Activated T-cell treated with anti-CD3 and anti-CD28 coated beads for 4 hours (primary cell): ENCODE measurements around the gene MAN1B1.
"Not testable (repeated sequence)": the region's sequence is repeated elsewhere in the genome, so short reads cannot be mapped to it uniquely, and the experiment has no call there.

Experiments
- DNase-seq: peaks from one replicate; pipeline ENCODE4 v3.0.0-alpha.2; 2020

The MAN1B1 gene

DNA sequence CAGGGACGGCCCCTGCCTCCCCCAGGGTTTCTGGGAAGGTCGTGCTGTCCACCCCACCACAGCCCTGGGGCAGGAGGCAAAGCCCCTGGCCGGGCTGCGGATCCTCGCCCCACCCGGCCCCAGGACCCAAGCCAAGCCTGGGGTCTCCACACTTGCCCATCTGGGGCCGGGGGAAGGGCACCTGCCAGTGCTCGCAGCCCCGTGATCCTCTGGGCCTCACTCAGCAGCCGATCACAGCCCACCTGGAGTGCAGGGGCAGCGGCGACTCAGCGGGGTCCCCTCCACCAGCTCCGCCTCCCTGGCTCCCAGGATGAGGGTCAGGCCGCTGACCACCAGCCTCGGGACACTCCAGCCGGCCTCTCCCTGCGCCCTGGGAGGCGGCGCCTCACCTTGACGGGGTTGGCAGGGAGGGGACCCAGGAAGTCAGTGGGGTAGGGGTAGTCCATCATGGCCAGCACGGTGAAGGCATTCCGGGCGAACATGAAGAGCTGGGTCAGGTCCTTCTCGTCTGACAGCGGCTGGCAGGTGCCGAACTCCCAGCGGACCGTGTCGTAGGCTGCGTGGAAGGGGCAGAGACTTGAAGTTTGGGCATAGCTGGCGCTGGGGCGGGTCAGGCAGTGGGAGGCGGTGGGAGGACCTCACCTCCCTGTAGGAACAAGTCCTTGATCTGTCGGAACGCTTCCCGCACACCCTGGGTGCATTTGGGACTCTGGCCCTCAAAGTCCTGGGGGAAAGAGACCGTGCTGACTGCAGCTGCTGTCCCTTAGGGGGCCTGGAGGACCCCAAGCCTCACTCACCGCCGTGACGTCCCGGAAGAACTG, 26.0 kb downstream of the MAN1B1 start:
- no peak for DNase-seq

- no peak for DNase-seq
Observed at GRCh38 chr9:137113385-137114159, 26.8 kb downstream of the MAN1B1 start.

DNA sequence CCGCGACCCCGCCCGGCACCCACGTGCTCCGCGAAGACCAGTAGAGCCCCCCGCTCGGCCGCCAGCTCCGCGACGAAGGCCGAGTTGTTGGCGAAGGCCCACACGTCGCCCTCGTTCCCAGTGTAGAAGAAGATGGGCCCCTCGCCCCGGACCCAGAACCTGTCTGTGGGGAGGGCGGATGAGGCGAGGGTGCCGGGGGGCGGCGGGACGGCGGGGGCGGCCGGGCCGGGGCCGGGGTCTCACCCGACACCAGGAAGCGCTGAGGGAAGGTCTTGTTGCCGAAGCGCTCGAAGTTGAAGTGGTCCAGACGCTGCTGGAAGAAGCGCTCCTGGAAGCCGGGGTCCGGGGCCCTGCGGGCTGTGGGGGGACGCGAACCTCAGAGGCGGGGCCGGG, 27.4 kb downstream of the MAN1B1 start:
- DNase-seq, result no peak

DNA sequence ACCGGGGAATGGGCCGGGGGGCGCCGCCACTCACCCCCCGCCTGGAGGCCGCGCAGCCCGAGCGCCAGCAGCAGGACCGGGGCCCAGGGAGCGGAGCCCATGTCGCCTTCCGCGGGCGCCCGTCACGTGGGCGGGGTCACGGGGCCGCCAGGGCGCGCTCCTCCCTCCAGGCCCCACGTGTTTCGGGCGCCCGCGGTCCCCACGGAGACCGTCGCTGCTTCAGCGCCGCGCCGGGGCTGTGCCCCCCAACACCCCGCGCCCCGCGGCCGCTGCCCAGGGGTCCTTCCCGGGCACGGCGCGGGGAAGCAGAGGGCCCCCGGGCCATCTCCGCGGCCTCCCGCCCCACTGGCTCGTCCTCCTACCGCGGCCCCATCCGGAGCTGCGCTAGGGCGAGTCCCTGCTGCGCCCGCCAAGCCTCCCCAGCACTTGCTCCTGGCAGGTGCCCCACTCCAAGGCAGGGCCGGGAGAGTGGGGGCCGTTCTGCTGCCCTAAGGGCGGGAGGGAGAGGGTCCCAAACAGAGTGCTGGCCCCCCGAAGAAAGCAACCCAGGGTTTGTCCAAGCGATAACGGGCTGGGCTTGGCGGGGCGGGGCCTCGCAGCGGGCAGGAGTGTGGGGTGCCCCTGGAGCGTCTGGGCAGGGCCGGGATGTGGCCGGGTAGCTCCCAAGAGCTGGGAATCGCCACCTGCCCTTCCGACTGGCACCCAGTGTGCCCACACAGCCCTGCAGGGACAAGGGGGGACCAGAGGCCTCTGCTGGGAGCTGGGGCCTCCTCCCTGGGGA, 28.0 kb downstream of the MAN1B1 start, which contains the start of gene DPP7:
Gene DPP7, minus strand, starts transcription at position 121 of the 781 bp plus-strand sequence. Its CDS starts 20 bp downstream, at position 101.
- peak; percentile 68 for DNase-seq

DNA sequence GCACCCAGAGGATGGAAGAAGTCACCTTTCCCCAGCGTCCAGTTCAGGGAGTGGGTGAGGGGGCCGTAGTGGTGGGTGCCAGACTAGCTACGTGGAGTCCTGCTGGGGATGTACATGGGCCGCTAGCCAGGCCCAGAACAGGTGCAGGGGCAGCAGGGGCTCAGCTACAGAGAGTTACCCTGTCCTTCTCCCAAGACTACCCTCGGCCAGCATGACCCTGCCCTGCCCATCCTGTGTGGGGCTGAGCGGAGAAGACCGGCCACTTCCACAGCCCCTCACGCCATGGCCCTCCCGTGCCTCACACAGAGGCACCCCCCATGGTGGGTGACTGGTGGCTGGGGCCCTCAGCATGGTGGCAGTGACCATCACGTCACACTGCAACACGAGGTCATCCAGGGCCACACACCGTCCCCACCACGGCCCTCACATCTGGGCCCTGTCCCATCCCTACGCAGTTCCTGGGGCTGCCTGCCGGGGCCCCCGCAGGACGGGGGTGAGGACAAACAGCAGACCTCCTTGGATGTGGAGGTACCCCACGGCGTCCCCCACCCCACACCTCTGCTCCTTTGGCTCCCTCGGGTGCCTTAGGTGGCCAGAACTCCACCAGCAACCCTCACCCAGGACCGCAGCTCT, 28.7 kb downstream of the MAN1B1 start:
- no peak for DNase-seq

DNA sequence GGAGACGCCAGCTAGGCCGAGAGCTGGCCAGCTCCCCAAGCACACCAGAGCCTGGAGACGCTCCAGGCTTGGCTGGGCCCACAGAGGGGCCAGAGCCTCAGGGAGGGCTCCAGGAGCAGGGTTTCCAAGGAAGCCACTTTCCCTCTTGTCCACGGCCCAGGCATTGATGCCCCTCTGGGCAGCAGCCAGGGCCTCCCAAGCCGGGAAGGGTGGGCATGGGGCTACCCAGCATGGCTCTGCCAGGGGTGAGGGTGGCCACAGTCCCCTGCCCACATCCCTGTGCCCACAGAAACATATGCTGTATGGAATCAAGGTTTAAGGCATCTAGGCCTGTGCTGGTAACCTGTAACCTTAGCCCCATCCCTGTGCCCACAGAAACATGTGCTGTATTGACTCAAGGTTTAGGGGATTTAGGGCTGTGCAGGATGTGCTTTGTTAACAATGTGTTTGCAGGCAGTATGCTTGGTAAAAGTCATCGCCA, 29.3 kb downstream of the MAN1B1 start:
- DNase-seq, result no peak

GRCh38 chr9:137116728-137117127, 29.9 kb downstream of the MAN1B1 start:
- DNase-seq, result no peak

- DNase-seq, result no peak
Observed at GRCh38 chr9:137117269-137117731, 30.5 kb downstream of the MAN1B1 start.

DNA sequence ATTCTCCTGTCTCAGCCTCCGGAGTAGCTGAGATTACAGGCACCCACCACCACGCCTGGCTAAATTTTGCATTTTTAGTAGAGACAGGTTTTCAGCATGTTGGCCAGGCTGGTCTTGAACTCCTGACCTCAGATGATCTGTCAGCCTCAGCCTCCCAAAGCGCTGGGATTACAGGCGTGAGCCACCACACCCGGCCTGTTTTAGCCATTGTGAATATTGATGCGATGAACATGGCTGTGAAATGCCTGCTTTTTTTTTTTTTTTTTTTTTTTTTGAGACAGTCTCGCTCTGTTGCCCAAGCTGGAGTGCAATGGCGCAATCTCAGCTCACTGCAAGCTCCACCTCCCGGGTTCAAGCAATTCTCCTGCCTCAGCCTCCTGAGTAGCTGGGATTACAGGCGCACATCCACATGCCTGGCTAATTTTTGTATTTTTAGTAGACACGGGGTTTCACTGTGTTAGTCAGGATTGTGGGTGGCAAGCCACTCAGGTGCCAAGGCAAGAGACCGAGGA, 31.4 kb downstream of the MAN1B1 start:
- DNase-seq, result not testable (repeated sequence)

DNA sequence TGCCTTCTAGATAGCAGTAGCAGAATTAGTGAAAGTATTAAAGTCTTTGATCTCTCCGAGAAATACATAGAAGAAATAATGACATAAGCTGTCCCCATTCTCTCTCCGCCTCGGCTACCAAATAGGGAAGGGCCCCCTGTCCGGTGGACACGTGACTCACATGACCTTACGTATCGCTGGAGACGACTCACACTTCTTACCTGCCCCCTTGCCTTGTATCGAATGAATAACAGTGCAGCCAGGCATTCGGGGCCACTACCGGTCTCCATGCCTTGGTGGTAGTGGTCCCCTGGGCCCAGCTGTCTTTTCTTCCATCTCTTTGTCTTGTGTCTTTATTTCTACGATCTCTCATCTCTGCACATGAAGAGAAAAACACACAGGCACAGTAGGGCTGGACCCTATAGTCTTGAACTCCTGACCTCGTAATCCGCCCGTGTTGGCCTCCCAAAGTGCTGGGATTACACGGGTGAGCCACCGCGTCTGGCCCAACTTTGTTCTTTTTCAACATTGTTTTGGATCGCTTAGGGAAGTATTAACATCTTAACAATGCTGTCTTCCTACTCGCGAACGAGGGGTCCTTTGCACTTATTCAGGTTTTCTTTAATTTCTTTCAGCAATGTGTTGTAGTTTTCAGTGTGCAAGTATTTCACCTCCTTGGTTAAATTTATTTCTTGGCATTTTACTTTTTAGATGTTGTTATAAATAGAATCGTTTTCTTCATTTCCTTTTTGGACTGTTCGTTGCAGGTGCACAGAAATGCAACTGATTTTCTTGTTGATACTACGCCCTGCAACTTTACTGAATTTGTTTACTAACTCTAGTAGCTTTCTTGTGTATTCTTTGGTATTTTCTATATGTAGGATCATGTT, 35.4 kb downstream of the MAN1B1 start:
- DNase-seq, result not testable (repeated sequence)

DNA sequence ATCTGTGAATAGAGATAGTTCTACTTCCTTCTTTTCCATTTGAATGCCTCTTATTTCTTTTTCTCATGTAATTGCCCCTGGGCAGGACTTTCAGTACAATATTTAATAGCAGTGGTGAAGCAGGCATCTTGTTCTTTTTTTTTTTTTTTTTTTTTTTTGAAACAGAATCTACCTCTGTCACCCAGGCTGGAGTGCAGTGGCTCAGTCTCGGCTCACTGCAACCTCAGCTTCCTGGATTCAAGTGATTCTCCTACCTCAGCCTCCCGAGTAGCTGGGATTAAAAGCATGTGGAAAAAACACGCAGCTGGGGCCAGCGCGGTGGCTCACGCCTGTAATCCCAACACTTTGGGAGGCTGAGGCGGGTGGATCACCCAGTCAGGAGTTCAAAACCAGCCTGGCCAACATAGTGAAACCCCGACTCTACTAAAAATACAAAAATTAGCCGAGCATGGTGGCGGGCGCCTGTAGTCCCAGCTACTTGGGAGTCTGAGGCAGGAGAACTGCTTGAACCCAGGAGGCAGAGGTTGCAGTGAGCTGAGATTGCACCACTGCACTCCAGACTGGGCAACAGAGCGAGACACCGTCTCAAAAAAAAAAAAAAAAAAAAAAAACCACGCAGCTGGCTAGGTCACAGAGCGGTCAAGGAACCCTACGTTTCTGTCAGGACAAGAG, 36.1 kb downstream of the MAN1B1 start:
- DNase-seq, result not testable (repeated sequence)

GRCh38 chr9:137123468-137123837, 36.7 kb downstream of the MAN1B1 start:
- no peak for DNase-seq

- not testable (repeated sequence) for DNase-seq
Observed at GRCh38 chr9:137123952-137124462, 37.2 kb downstream of the MAN1B1 start.

GRCh38 chr9:137126786-137127185, 40.0 kb downstream of the MAN1B1 start:
- DNase-seq, result no peak

GRCh38 chr9:137127301-137128157, 40.7 kb downstream of the MAN1B1 start:
- no peak for DNase-seq

DNA sequence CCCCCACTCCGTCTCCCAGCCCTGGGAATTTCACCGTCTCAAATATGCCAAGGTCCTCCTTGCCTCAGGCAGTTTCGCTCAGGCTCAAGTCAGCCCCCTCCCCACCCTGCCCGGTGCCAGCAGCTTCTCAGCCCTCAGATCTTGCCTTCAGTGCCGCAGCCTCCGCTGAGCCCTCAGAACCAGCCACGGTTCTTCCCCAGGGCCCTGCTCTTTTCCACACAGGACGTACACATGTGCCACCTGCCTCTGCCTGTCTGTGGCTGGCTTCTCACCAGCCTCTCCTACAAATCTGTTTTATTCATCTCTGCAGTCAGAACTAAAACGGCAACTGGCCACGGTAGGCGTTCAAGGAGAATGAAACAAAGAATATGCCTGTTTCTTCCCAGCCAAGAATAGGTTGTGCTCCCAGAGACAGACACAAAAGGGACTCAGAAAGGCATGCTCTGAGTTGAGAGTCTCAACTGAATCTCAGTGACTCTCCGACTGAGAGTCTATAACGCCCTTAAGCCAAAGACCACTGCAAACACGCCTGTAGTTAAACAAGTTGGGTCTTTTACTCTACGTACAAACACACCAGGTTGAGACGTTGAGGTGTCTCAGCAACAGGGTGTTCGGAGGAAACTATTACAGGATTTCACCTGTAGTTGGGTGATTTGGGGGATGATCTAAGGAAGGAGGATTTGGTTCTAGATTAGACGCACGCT, 41.5 kb downstream of the MAN1B1 start:
- DNase-seq, result no peak

DNA sequence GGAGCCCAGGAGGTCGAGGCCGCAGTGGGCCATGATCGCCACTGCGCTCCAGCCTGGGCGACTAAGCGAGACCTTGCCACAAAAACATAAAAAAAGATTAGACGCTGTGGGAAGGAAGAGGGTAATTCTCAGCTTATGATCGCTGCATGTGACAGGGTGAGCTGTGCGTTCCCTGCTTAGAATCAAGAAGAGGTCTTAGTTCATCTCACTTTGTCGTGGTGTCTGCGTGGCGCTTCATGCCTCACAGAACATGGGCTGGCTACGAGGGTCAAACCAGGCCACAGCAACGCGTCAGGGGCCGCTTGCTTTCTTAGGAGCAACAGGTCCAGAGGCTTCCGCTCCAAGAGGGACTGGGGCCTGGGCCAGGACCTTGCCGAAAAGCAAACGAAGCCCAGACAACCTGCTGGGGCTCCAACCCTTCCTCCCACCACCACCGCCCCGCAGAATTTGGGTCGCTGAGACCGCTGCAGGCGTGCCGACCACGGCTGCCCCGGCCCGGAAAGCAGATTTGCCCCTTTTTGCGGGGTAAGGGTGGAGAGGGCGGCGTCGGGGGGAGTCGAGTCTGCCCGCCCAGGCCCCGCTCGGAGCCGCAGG, 42.2 kb downstream of the MAN1B1 start:
- no peak for DNase-seq

DNA sequence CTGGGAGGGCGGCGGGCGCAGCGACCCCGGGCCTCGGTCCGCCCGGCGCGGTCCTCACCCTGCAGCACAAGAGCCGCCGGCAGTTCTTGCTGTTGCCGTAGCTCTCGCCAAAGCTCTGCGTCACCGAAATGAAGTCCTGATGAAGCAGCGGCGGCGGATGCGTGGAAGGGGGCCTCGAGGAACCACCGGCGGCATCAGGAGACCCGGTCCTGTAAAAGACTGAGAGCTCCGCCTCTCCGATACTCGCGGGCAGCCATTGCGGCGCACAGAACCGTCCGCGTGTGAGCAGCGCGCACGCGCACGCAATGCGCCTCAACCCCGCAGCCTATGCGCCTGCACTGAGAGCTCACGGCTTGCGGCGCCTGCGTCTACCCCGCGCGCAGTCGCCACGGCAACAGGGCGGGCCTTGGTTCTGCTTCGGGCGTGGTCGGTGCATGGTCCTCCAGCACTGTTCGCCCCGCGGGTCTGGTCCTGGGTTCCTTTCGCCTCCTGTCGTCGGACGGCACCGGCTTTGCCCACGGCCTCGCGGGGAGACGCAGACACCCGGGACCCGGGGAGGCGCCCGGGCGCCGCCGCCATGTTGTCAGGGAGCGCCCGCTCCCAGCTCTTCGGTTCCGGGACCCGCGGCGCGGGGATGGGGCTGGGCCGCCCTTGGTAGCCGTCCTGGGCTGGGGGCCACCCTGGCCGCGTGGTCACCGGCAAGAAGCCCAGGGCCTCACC, 42.8 kb downstream of the MAN1B1 start:
- DNase-seq, result peak; percentile 78
